HCT116 (cell line): ENCODE data around the gene NFKB1. TPM values are rescaled to one million over a fixed set of nuclear protein-coding genes. Genes with fewer than 3 reads are reported as not detected.

Experiments
- ATAC-seq: fragments of 200-7000 bp; cut with Tn5 transposase; 2 replicates; pipeline ENCODE4 v1.9.1; 2020; ENCODE audit warnings: mild to moderate bottlenecking, moderate library complexity
- BruUV-seq: library from RNA; stranded (reverse); fragments of 400-500 nt; replicated peaks from 2 replicates; lab custom pipeline; 2021; lab: Mats Ljungman, UMichigan
- CTCF ChIA-PET: fragments of 300-600 bp; sonication (Branson Sonifier 250); formaldehyde crosslinking; loops from one replicate; lab custom pipeline; 2021; ENCODE audit warnings: antibody characterized with exemption; lab: Charles Lee
- POLR2A ChIA-PET: fragments of 300-600, 350-600 bp; sonication (Branson Sonifier 250); formaldehyde crosslinking; loops from one replicate; lab custom pipeline; 2021; ENCODE audit warnings: antibody characterized with exemption; lab: Charles Lee
- RAD21 ChIA-PET, 2 experiments: fragments of 300-600 bp; sonication (Branson Sonifier 250); formaldehyde crosslinking; loops; one replicate each; lab custom pipeline; 2023; ENCODE audit warnings: low total read pairs in 2 of 2; ENCODE audit not compliant: uncharacterized antibody in 2 of 2, unreplicated experiment in 2 of 2, low non-redundant PET in 1 of 2; lab: Charles Lee
- DNase-seq: peaks from one replicate; pipeline ENCODE4 v3.0.0-alpha.2; 2010; ENCODE audit warnings: low read depth, low spot score
- H2AFZ ChIP-seq: fragments of 200-600 bp; shearing (Covaris generic), sonication (generic); 2 replicates; pipeline ENCODE4 v1.6.1; 2017; ENCODE audit warnings: low read depth, mixed run types, mixed read lengths, antibody characterized with exemption, low read length; ENCODE audit not compliant: poor library complexity, severe bottlenecking
- H3K27ac ChIP-seq: 2 replicates; pipeline ENCODE4 v1.5.1; 2012; ENCODE audit warnings: low read depth, low read length
- H3K27me3 ChIP-seq: fragments of 200-600 bp; sonication (generic); 2 replicates; pipeline ENCODE4 v1.6.1; 2016; ENCODE audit warnings: mixed run types, low read length, mixed read lengths; ENCODE audit not compliant: insufficient read depth
- H3K36me3 ChIP-seq, 2 experiments: fragments of 200-500 bp in 1 of 2; fragments of 200-600 bp in 1 of 2; sonication (Bioruptor generic) in 1 of 2; sonication (generic) in 1 of 2; 2 replicates each; pipeline versions ENCODE4 v1.5.1 to v1.6.1; 2014 to 2016; ENCODE audit warnings: low read length in 2 of 2, inconsistent platforms in 1 of 2, mixed read lengths in 1 of 2, mixed run types in 1 of 2; ENCODE audit not compliant: insufficient read depth in 2 of 2, control insufficient read depth in 1 of 2
- H3K4me1 ChIP-seq, 2 experiments: fragments of 200-600 bp in 1 of 2; sonication (generic) in 1 of 2; 2 replicates each; pipeline versions ENCODE4 v1.5.1 to v1.6.1; 2012 to 2017; ENCODE audit warnings: low read length in 2 of 2, inconsistent platforms in 1 of 2, mild to moderate bottlenecking in 1 of 2, mixed read lengths in 1 of 2, mixed run types in 1 of 2, moderate library complexity in 1 of 2; ENCODE audit not compliant: insufficient read depth in 2 of 2, control insufficient read depth in 1 of 2
- H3K4me2 ChIP-seq: fragments of 200-600 bp; sonication (generic); 2 replicates; pipeline ENCODE4 v1.6.1; 2017; ENCODE audit warnings: mixed run types, low read length, mixed read lengths
- H3K4me3 ChIP-seq, 2 experiments: fragments of 200-600 bp in 1 of 2; sonication (generic) in 1 of 2; replicated peaks in 1 of 2; 2 replicates each; pipeline ENCODE4 v1.5.1; 2011 to 2016; ENCODE audit warnings: low read length in 2 of 2, control low read depth in 1 of 2, low read depth in 1 of 2, mild to moderate bottlenecking in 1 of 2, mixed read lengths in 1 of 2, mixed run types in 1 of 2
- H3K79me2 ChIP-seq: fragments of 200-600 bp; sonication (generic); 2 replicates; pipeline ENCODE4 v1.6.1; 2017; ENCODE audit warnings: mild to moderate bottlenecking, mixed run types, low read length, moderate library complexity, mixed read lengths; ENCODE audit not compliant: insufficient read depth
- H3K9ac ChIP-seq: fragments of 200-600 bp; sonication (generic); 2 replicates; pipeline ENCODE4 v1.6.1; 2016; ENCODE audit warnings: low read length, mixed read lengths
- H3K9me2 ChIP-seq: fragments of 200-600 bp; sonication (generic), shearing (Covaris generic); 2 replicates; pipeline ENCODE4 v1.6.1; 2017; ENCODE audit warnings: mixed run types, mild to moderate bottlenecking, moderate library complexity; ENCODE audit not compliant: insufficient read depth
- H3K9me3 ChIP-seq, 2 experiments: fragments of 200-500 bp in 1 of 2; fragments of 200-600 bp in 1 of 2; sonication (Bioruptor generic) in 1 of 2; sonication (generic) in 1 of 2; 2 replicates each; pipeline ENCODE4 v1.6.1; 2014 to 2017; ENCODE audit warnings: low read length in 2 of 2, mixed read lengths in 2 of 2, inconsistent platforms in 1 of 2, low read depth in 1 of 2, mild to moderate bottlenecking in 1 of 2, mixed run types in 1 of 2, moderate library complexity in 1 of 2; ENCODE audit not compliant: control insufficient read depth in 1 of 2, insufficient read depth in 1 of 2
- H4K20me1 ChIP-seq: fragments of 200-600 bp; sonication (generic), shearing (Covaris generic); 2 replicates; pipeline ENCODE4 v1.6.1; 2017; ENCODE audit warnings: mixed run types, mild to moderate bottlenecking, moderate library complexity; ENCODE audit not compliant: insufficient read depth
- CBX3 ChIP-seq: IDR thresholded peaks from 2 replicates; pipeline ENCODE4 v1.6.1; 2012; ENCODE audit warnings: low read depth
- EZH2 ChIP-seq: fragments of 200-600 bp; sonication (generic); IDR thresholded peaks from 2 replicates; pipeline ENCODE4 v1.6.1; 2017; ENCODE audit warnings: antibody characterized with exemption, mixed run types
- JUND ChIP-seq: IDR thresholded peaks from 2 replicates; pipeline ENCODE4 v1.6.1; 2012
- POLR2A ChIP-seq: IDR thresholded peaks from 2 replicates; pipeline ENCODE4 v1.7.0; 2011; ENCODE audit warnings: borderline replicate concordance; ENCODE audit not compliant: insufficient read depth, insufficient read length; ENCODE audit errors: extremely low read depth
- POLR2AphosphoS5 ChIP-seq: IDR thresholded peaks from 2 replicates; pipeline ENCODE4 v1.6.1; 2011; ENCODE audit warnings: mild to moderate bottlenecking, low read depth, low read length, moderate library complexity
- RAD21 ChIP-seq: IDR thresholded peaks from 2 replicates; pipeline ENCODE4 v1.6.1; 2012; ENCODE audit warnings: low read depth, mild to moderate bottlenecking
- SP1 ChIP-seq: IDR thresholded peaks from 2 replicates; pipeline ENCODE4 v1.6.1; 2012; ENCODE audit warnings: low read depth
- SRF ChIP-seq: IDR thresholded peaks from 2 replicates; pipeline ENCODE4 v1.6.1; 2012; ENCODE audit warnings: low read depth
- TCF7L2 ChIP-seq: IDR thresholded peaks from 2 replicates; pipeline ENCODE4 v1.7.0; 2011; ENCODE audit warnings: borderline replicate concordance, inconsistent platforms; ENCODE audit not compliant: insufficient read depth, insufficient read length; ENCODE audit errors: extremely low read depth
- YY1 ChIP-seq: IDR thresholded peaks from 2 replicates; pipeline ENCODE4 v1.6.1; 2011; ENCODE audit warnings: low read length, low read depth, moderate library complexity, mild to moderate bottlenecking; ENCODE audit not compliant: insufficient replicate concordance; ENCODE audit errors: extremely low read depth
- ZFX ChIP-seq: fragments of 450-650 bp; IDR thresholded peaks from 2 replicates; pipeline ENCODE4 v1.6.1; 2017
- ZNF274 ChIP-seq: fragments of 200-500 bp; sonication (Bioruptor generic); IDR thresholded peaks from 2 replicates; pipeline ENCODE4 v1.6.1; 2014; ENCODE audit warnings: mild to moderate bottlenecking, low read depth, low read length, inconsistent platforms
- intact Hi-C: fragments of 100-400 bp; cut with micrococcal nuclease; formaldehyde crosslinking; loops from 2 replicates; pipeline ENCODE4 v1.10.0; 2022
- total RNA-seq: library from RNA; stranded (reverse); gene quantifications from one replicate; pipeline ENCODE4 v1.2.1, GENCODE V29; 2021; ENCODE audit not compliant: unreplicated experiment
- TF ChIP-seq, protein P1 (sequence below): IDR thresholded peaks from 2 replicates; pipeline ENCODE4 v1.6.1; 2011; ENCODE audit warnings: mild to moderate bottlenecking, low read length, moderate library complexity; ENCODE audit not compliant: insufficient replicate concordance; ENCODE audit errors: extremely low read depth
- TF ChIP-seq, protein P2 (sequence below): IDR thresholded peaks from 2 replicates; pipeline ENCODE4 v1.6.1; 2012

NFKB1 gene
- total RNA-seq, 1 experiment from 2014 or later, result 29.4 TPM

DNA sequence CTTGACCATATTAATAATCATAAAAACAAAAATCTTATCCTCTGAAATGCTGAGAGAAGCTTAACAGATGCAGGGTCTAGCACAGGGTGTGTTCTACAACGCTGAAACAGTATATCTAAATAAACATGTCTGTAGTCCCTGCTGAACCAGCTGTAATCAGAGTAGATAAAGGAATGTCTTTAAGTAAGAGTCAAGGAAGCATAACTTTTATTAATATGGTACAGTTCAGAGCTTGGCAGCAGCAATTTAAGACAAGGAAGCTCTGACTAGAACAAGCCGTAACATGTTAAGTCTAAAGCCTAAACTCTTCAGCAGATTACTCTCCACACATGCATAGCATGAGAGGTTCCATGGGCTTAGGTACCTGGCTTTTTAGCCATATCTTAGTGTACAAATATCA is 36.1 kb downstream of the NFKB1 start:
- Histone ChIP-seq H3K36me3 (no peaks in the 10 kb centered on the region; a peak in 1 of 4 replicates), H3K4me3 (no peak overlapping the region), H3K27me3 (no peaks in the 10 kb centered on the region)

More for the DNA sequence above, 36.1 kb downstream of the NFKB1 start:
- RAD21 ChIA-PET, result no interaction called here
- POLR2A ChIA-PET, result no interaction called here
- intact Hi-C loops, result no loop called here
- Histone ChIP-seq H3K27ac (no peak overlapping the region), H4K20me1 (no peaks in the 10 kb centered on the region), H3K4me2 (no peak overlapping the region), H3K79me2 (no peaks in the 10 kb centered on the region), H2AFZ (no peak overlapping the region), H3K9ac (no peak overlapping the region), H3K9me3 (no peaks in the 10 kb centered on the region), H3K4me1 (peaks cover 0 to 6% of the 10 kb centered on the region in 2 experiments; a peak in 1 of 4 replicates), H3K9me2 (no peaks in the 10 kb centered on the region)
- no peak for ATAC-seq
- DNase-seq, result no peak
- TF ChIP-seq YY1 (no peak), SRF (no peak), JUND (no peak), ZFX (no peak), SP1 (no peak), EZH2 (no peak), ZNF274 (no peak), POLR2A (no peak), TCF7L2 (no peak), CBX3 (no peak), RAD21 (no peak), POLR2AphosphoS5 (no peak)
- TF ChIP-seq, protein P1, sequence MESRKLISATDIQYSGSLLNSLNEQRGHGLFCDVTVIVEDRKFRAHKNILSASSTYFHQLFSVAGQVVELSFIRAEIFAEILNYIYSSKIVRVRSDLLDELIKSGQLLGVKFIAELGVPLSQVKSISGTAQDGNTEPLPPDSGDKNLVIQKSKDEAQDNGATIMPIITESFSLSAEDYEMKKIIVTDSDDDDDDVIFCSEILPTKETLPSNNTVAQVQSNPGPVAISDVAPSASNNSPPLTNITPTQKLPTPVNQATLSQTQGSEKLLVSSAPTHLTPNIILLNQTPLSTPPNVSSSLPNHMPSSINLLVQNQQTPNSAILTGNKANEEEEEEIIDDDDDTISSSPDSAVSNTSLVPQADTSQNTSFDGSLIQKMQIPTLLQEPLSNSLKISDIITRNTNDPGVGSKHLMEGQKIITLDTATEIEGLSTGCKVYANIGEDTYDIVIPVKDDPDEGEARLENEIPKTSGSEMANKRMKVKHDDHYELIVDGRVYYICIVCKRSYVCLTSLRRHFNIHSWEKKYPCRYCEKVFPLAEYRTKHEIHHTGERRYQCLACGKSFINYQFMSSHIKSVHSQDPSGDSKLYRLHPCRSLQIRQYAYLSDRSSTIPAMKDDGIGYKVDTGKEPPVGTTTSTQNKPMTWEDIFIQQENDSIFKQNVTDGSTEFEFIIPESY, result no peak
- TF ChIP-seq, protein P2, sequence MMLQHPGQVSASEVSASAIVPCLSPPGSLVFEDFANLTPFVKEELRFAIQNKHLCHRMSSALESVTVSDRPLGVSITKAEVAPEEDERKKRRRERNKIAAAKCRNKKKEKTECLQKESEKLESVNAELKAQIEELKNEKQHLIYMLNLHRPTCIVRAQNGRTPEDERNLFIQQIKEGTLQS, result no peak
- CTCF ChIA-PET, result no interaction called here
- BruUV-seq, result no TSS peak
